GM06990 (cell line): Measurements from ENCODE around the gene NXPH4.

ENCODE experiments used
- DNase-seq: peaks from one replicate; pipeline ENCODE4 v3.0.0-alpha.2; 2011; ENCODE audit not compliant: insufficient read length; ENCODE audit errors: extremely low read depth
- H3K27me3 ChIP-seq: replicated peaks from 2 replicates; pipeline ENCODE4 v1.6.0; 2011; ENCODE audit warnings: low read length; ENCODE audit not compliant: control insufficient read depth, insufficient read depth
- H3K36me3 ChIP-seq: 2 replicates; pipeline ENCODE4 v1.5.1; 2011; ENCODE audit warnings: low read length; ENCODE audit not compliant: control insufficient read depth, insufficient read depth
- H3K4me3 ChIP-seq: replicated peaks from 2 replicates; pipeline ENCODE4 v1.5.1; 2011; ENCODE audit warnings: low read depth, mild to moderate bottlenecking, control low read depth, low read length
- TF ChIP-seq, protein P1 (sequence below): IDR thresholded peaks from 2 replicates; pipeline ENCODE4 v1.5.1; 2011; ENCODE audit warnings: low read length, control low read depth, mild to moderate bottlenecking, inconsistent platforms; ENCODE audit not compliant: insufficient read depth, poor library complexity, severe bottlenecking

The NXPH4 gene

DNA sequence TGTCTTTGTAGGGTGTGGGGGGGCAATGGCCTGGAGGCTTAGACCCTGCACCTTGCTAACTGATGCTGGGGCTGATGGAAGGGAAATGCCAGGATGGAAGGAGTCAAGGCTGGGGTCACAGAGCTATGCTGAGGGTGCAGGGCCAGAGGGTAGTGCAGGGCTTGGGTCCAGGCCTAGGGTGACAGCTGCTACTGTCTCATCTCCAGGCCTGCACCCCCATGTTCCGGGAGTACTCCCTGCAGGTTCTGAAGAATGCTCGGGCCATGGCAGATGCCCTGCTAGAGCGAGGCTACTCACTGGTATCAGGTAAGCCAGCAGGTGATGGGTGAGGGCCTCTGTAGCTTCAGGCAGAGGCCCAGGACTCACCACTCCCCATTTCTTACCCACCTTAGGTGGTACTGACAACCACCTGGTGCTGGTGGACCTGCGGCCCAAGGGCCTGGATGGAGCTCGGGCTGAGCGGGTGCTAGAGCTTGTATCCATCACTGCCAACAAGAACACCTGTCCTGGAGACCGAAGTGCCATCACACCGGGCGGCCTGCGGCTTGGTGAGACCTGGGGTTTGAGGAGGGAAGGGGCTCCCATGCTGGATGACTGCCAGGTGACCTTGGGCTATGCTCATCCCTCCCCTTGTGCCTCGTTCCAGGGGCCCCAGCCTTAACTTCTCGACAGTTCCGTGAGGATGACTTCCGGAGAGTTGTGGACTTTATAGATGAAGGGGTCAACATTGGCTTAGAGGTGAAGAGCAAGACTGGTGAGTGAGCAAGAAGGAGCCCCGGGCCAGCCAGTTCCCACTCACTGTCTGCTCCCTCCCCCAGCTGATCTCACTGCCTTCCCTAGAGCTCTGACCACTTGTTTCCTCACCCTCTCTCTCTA lies 17.0 kb downstream of the NXPH4 start:
- DNase-seq: no peak
- no peak overlapping the region for H3K4me3 ChIP-seq
- TF ChIP-seq, protein P1, sequence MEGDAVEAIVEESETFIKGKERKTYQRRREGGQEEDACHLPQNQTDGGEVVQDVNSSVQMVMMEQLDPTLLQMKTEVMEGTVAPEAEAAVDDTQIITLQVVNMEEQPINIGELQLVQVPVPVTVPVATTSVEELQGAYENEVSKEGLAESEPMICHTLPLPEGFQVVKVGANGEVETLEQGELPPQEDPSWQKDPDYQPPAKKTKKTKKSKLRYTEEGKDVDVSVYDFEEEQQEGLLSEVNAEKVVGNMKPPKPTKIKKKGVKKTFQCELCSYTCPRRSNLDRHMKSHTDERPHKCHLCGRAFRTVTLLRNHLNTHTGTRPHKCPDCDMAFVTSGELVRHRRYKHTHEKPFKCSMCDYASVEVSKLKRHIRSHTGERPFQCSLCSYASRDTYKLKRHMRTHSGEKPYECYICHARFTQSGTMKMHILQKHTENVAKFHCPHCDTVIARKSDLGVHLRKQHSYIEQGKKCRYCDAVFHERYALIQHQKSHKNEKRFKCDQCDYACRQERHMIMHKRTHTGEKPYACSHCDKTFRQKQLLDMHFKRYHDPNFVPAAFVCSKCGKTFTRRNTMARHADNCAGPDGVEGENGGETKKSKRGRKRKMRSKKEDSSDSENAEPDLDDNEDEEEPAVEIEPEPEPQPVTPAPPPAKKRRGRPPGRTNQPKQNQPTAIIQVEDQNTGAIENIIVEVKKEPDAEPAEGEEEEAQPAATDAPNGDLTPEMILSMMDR: no peak
- H3K36me3 ChIP-seq: peaks cover 31% of the 10 kb centered on the region
- H3K27me3 ChIP-seq: no peaks in the 10 kb centered on the region; the same call in 1 of the 2 replicates

DNA sequence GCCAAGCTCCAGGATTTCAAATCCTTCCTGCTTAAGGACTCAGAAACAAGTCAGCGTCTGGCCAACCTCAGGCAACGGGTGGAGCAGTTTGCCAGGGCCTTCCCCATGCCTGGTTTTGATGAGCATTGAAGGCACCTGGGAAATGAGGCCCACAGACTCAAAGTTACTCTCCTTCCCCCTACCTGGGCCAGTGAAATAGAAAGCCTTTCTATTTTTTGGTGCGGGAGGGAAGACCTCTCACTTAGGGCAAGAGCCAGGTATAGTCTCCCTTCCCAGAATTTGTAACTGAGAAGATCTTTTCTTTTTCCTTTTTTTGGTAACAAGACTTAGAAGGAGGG lies 17.6 kb downstream of the NXPH4 start:
- no peaks in the 10 kb centered on the region; the same call in 1 of the 2 replicates for H3K27me3 ChIP-seq
- peaks cover 31% of the 10 kb centered on the region for H3K36me3 ChIP-seq
- DNase-seq: no peak
- TF ChIP-seq, protein P1: no peak
- H3K4me3 ChIP-seq: no peak overlapping the region

DNA sequence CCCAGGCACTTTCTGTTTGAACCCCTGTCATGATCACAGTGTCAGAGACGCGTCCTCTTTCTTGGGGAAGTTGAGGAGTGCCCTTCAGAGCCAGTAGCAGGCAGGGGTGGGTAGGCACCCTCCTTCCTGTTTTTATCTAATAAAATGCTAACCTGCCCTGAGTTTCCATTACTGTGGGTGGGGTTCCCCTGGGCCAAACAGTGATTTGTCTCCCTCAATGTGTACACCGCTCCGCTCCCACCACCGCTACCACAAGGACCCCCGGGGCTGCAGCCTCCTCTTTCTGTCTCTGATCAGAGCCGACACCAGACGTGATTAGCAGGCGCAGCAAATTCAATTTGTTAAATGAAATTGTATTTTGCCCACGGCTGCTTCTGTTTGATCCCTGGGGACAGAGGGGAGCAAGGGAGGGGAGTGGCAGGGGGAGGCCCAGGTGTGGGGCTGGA lies 18.0 kb downstream of the NXPH4 start:
- H3K27me3 ChIP-seq: no peaks in the 10 kb centered on the region; the same call in 1 of the 2 replicates
- DNase-seq: no peak

DNA sequence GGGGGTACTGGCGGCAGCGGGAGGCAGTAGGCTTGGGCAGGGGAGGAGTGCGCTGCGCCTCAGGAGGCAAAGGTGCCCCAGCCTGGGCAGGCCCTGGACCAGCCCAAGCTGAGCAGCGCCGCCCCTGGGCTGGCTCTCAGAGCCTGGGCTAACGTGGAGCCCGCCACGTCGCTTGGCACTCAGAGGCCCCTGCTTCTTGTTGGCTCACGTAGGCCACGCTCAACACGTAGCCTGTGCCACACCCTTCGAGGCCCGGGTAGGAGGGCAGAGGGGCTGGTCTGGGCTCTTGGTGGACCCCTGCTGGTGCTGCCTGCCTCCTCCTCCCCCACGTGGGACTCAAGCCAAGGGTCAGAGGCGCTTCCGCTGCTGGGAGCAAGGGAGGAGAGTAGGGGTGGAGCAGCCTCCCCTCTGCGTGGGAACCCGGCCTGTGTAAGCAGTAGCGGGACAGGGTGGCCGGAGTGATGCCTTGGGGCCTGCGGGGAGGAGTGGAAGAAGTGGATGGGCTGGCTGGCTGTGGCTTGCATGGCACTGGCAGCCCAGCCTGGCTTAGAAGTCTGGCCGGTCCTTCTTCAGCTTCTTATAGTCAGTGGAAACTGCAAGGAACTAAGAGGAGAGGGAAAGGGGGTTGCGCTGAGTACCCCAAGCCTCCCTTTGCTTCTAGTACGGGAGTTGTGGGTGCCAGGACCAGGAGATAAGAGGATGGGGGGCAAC lies 18.6 kb downstream of the NXPH4 start:
- TF ChIP-seq, protein P1: no peak
- DNase-seq: no peak
- Histone ChIP-seq H3K36me3 (peaks cover 31% of the 10 kb centered on the region), H3K4me3 (no peak overlapping the region), H3K27me3 (no peaks in the 10 kb centered on the region; the same call in 1 of the 2 replicates)

More for the DNA sequence above, 18.0 kb downstream of the NXPH4 start:
- Histone ChIP-seq H3K4me3 (no peak overlapping the region), H3K36me3 (peaks cover 31% of the 10 kb centered on the region)
- TF ChIP-seq, protein P1: no peak

DNA sequence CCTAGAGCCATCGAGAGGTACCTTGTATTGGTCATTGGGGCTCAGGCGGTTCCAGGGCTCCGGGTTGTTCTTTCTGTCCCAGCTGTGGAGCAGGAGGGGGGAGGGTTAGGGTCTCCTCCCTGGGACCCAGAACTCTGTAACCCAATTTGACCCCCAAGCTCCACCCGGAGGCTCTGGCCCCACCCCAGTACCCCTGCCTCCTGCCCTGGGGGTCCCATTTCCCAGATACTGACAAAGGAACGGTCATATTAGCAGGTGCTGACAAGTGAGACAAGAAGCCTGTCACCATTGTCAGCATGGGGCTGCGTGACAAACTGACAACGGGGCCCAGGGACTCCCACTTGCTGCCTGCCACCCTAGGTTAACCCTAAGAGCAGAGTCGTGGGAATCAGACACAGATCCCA lies 19.1 kb downstream of the NXPH4 start:
- no peak overlapping the region for H3K4me3 ChIP-seq
- TF ChIP-seq, protein P1: no peak
- no peak for DNase-seq
- H3K27me3 ChIP-seq: no peaks in the 10 kb centered on the region; the same call in 1 of the 2 replicates
- peaks cover 31% of the 10 kb centered on the region for H3K36me3 ChIP-seq
